Ectodermal cell (in vitro differentiated cells): ENCODE data around the gene NR2F1.

Source experiments
- H3K27ac ChIP-seq: 2 replicates; pipeline ENCODE4 v1.7.0; 2013; ENCODE audit warnings: mild to moderate bottlenecking, low read depth, low read length; ENCODE audit not compliant: insufficient read depth, poor library complexity, severe bottlenecking
- H3K27me3 ChIP-seq: 2 replicates; pipeline ENCODE4 v1.7.0; 2013; ENCODE audit warnings: mild to moderate bottlenecking, low read length; ENCODE audit not compliant: insufficient read depth, control insufficient read depth, poor library complexity, severe bottlenecking
- H3K36me3 ChIP-seq: one replicate; pipeline ENCODE4 v1.7.0; 2013; ENCODE audit warnings: low read length; ENCODE audit not compliant: control insufficient read depth, insufficient read depth
- H3K4me1 ChIP-seq: one replicate; pipeline ENCODE4 v1.7.0; 2013; ENCODE audit warnings: low read length; ENCODE audit not compliant: control insufficient read depth, insufficient read depth
- H3K4me3 ChIP-seq: 2 replicates; pipeline ENCODE4 v1.7.0; 2013; ENCODE audit warnings: low read depth, low read length, control low read depth; ENCODE audit not compliant: insufficient read depth
- H3K9me3 ChIP-seq: 2 replicates; pipeline ENCODE4 v1.7.0; 2013; ENCODE audit warnings: mild to moderate bottlenecking, low read length, moderate library complexity; ENCODE audit not compliant: control insufficient read depth
- WGBS, 2 experiments: methylation state at CpG; one replicate each; pipeline ENCODE4 v1.1.7; 2013; ENCODE audit warnings: missing lambda C conversion rate in 2 of 2; 5-methylcytosine and 5-hydroxymethylcytosine counted together

NR2F1 gene

GRCh38 chr5:93600409-93601070 is 17.5 kb downstream of the NR2F1 start:
- Histone ChIP-seq H3K36me3 (no peaks in the 10 kb centered on the region), H3K4me1 (peaks cover 67% of the 10 kb centered on the region), H3K27ac (peak overlapping the region; percentile 61), H3K27me3 (peaks cover 100% of the 10 kb centered on the region), H3K4me3 (no peak overlapping the region), H3K9me3 (no peaks in the 10 kb centered on the region)
- 7 to 8% methylated on average over 8 of the region's 8 CpGs for WGBS, 2 experiments

- Histone ChIP-seq H3K9me3 (no peaks in the 10 kb centered on the region), H3K4me1 (peaks cover 60% of the 10 kb centered on the region), H3K27ac (peak overlapping the region; percentile 61), H3K27me3 (peaks cover 100% of the 10 kb centered on the region), H3K36me3 (no peaks in the 10 kb centered on the region), H3K4me3 (no peak overlapping the region)
- WGBS, 2 experiments: 2 to 7% methylated on average over 2 to 3 of the region's 3 CpGs
Observed at GRCh38 chr5:93601071-93601801, 18.2 kb downstream of the NR2F1 start.

GRCh38 chr5:93601802-93602155 is 18.8 kb downstream of the NR2F1 start:
- Histone ChIP-seq H3K4me1 (peaks cover 55% of the 10 kb centered on the region), H3K4me3 (peak overlapping the region; percentile 17), H3K27me3 (peaks cover 100% of the 10 kb centered on the region), H3K36me3 (no peaks in the 10 kb centered on the region), H3K9me3 (no peaks in the 10 kb centered on the region), H3K27ac (no peak overlapping the region)
- 5% methylated on average over 9 of the region's 9 CpGs for whole genome bisulfite sequencing, 2 experiments

GRCh38 chr5:93602241-93603077 is 19.4 kb downstream of the NR2F1 start:
- Histone ChIP-seq H3K27me3 (peaks cover 100% of the 10 kb centered on the region), H3K4me3 (peak overlapping the region; percentile 17), H3K4me1 (peaks cover 51% of the 10 kb centered on the region), H3K27ac (no peak overlapping the region), H3K36me3 (no peaks in the 10 kb centered on the region), H3K9me3 (no peaks in the 10 kb centered on the region)
- WGBS, 2 experiments: 1 to 2% methylated on average over 37 to 39 of the region's 39 CpGs

GRCh38 chr5:93603078-93603792 is 20.2 kb downstream of the NR2F1 start:
- H3K36me3 ChIP-seq: no peaks in the 10 kb centered on the region
- no peaks in the 10 kb centered on the region for H3K9me3 ChIP-seq
- 7 to 18% methylated on average over 5 to 7 of the region's 8 CpGs for WGBS, 2 experiments
- no peak overlapping the region for H3K4me3 ChIP-seq
- H3K4me1 ChIP-seq: peaks cover 45% of the 10 kb centered on the region
- H3K27ac ChIP-seq: no peak overlapping the region
- peaks cover 100% of the 10 kb centered on the region for H3K27me3 ChIP-seq

- Histone ChIP-seq H3K27ac (no peak overlapping the region), H3K36me3 (no peaks in the 10 kb centered on the region), H3K27me3 (peaks cover 100% of the 10 kb centered on the region), H3K9me3 (no peaks in the 10 kb centered on the region), H3K4me3 (peak overlapping the region; percentile 11), H3K4me1 (peaks cover 38% of the 10 kb centered on the region)
- 2% methylated on average over 58 of the region's 58 CpGs for WGBS, 2 experiments
Observed at GRCh38 chr5:93603793-93604643, 21.0 kb downstream of the NR2F1 start.

- Histone ChIP-seq H3K9me3 (no peaks in the 10 kb centered on the region), H3K4me3 (peak overlapping the region; percentile 11), H3K4me1 (peaks cover 34% of the 10 kb centered on the region), H3K27me3 (peaks cover 100% of the 10 kb centered on the region), H3K36me3 (no peaks in the 10 kb centered on the region), H3K27ac (no peak overlapping the region)
- 9 to 13% methylated on average over 8 of the region's 10 CpGs for WGBS, 2 experiments
Observed at GRCh38 chr5:93604644-93605515, 21.9 kb downstream of the NR2F1 start.

- H3K27ac ChIP-seq: no peak overlapping the region
- peaks cover 21% of the 10 kb centered on the region for H3K4me1 ChIP-seq
- no peaks in the 10 kb centered on the region for H3K36me3 ChIP-seq
- no peak overlapping the region for H3K4me3 ChIP-seq
- H3K27me3 ChIP-seq: peaks cover 100% of the 10 kb centered on the region
- no peaks in the 10 kb centered on the region for H3K9me3 ChIP-seq
Observed at GRCh38 chr5:93606382-93606752, 23.3 kb downstream of the NR2F1 start.
